Astrocyte of the cerebellum (primary cell): ENCODE data around the gene MYO18A.
"Not testable (repeated sequence)": the region's sequence is repeated elsewhere in the genome, so short reads cannot be mapped to it uniquely, and the experiment has no call there.

Experiments used
- DNase-seq: peaks from one replicate; pipeline ENCODE4 v3.0.0-alpha.2; 2011; ENCODE audit warnings: low read depth
- H3K4me3 ChIP-seq: 2 replicates; pipeline ENCODE4 v1.5.1; 2011; ENCODE audit warnings: mild to moderate bottlenecking, low read depth, low read length, moderate library complexity
- CTCF ChIP-seq: IDR thresholded peaks from 2 replicates; pipeline ENCODE4 v1.5.1; 2012; ENCODE audit warnings: low read length, low read depth, moderate library complexity, mild to moderate bottlenecking; ENCODE audit errors: missing control alignments
- in situ Hi-C: cut with HindIII; loops from 2 replicates; pipeline ENCODE4 v1.10.0; 2017; ENCODE audit warnings: low sequenced_read_pairs

MYO18A gene

GRCh38 chr17:29093090-29093871 lies 86.9 kb downstream of the MYO18A start:
- H3K4me3 ChIP-seq = no peak overlapping the region
- in situ Hi-C loops = no loop called here
- TF ChIP-seq CTCF = no peak
- DNase-seq = no peak

GRCh38 chr17:29091606-29092289 lies 88.5 kb downstream of the MYO18A start:
- no peak overlapping the region for H3K4me3 ChIP-seq
- no peak for TF ChIP-seq CTCF
- in situ Hi-C loops = no loop called here
- DNase-seq = no peak

- no peak overlapping the region for H3K4me3 ChIP-seq
- in situ Hi-C loops = no loop called here
- DNase-seq = no peak
- no peak for TF ChIP-seq CTCF
Measured at GRCh38 chr17:29090750-29091605, 89.2 kb downstream of the MYO18A start.

- no peak for DNase-seq
- no peak overlapping the region for H3K4me3 ChIP-seq
- no peak for TF ChIP-seq CTCF
- in situ Hi-C loops = no loop called here
Measured at GRCh38 chr17:29090108-29090507, 90.1 kb downstream of the MYO18A start.

- no peak for TF ChIP-seq CTCF
- in situ Hi-C loops = no loop called here
- no peak for DNase-seq
- H3K4me3 ChIP-seq = no peak overlapping the region
Measured at GRCh38 chr17:29089601-29090044, 90.6 kb downstream of the MYO18A start.

GRCh38 chr17:29088782-29089181 lies 91.4 kb downstream of the MYO18A start:
- H3K4me3 ChIP-seq = not testable (repeated sequence)

More at GRCh38 chr17:29088782-29089181, 91.4 kb downstream of the MYO18A start:
- in situ Hi-C loops, DNase-seq: not testable (repeated sequence)
